Measurements from ENCODE around the gene RYR1.
"Not testable (repeated sequence)": the region's sequence is repeated elsewhere in the genome, so short reads cannot be mapped to it uniquely, and the experiment has no call there.

RYR1 gene

DNA sequence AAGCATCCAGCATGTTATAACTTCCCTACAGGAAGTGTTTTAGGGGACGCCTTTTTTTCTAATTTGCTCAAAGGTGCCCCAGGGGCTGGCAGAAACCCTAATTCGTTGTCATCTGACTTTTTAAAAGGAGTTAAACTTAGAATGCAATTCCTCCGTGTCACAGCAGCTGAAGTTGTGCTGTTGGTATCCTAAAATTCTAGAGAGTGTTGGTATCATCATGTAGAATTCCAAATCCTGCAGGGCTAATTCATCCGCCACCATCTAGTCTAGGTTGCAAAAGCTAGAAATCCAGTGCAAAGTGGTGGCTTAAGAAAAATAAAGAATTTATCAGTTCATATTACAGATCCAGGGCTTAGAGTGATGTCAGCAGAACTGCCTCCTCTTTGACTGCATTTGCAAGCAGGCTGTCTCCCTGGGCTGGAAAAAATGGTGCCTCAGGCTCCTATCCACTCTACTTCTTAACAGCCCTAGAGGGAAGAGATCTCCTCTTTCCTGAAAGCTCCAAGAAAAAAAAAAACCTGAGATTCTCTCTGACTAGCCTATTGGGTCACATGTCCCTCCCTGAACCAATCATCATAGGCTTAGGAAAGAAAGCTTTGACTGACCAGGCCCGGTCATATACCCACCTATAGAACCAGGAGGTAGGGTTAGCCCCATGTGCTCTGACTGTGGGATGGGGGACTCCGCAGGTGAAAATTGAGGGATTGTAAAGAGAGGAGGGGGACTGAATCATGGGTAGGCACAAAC lies 111.3 kb downstream of the RYR1 start:
- no peak for DNase-seq

DNA sequence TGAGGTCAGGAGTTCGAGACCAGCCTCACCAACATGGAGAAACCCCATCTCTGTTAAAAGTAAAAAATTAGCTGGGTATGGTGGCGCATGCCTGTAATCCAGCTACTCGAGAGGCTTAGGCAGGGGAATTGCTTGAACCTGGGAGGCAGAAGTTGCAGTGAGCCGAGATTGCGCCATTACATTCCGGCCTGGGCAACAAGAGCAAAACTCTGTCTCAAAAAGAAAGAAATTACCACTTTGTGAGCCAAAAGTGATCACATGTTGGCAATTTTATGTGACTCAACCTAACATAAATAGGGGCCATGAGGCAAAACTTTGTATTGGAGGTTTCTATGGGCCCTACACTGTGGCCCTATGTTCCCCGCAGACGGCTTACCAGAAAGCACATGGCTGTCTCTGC lies 112.1 kb downstream of the RYR1 start:
- no peak for DNase-seq

GRCh38 chr19:38547421-38547820 lies 113.9 kb downstream of the RYR1 start:
- no peak for DNase-seq

DNA sequence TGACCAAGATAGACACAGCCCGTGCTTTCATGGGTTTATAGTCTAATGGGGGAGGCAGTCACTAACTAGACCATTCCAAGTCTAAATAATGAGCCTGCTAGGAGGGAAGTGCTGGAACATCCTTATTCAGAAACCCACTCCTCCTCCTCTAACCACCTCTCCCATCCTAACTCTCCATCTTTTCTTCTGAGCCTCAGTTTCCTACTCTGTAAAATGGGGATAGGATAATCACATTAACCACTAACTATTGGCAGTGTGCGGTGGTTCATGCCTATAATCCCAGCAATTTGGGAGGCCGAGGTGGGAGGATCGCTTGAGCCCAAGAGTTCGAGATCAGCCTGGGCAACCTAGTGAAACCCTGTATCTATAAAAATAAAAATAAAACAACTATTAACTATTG lies 115.6 kb downstream of the RYR1 start:
- DNase-seq = no peak

- DNase-seq = no peak
These were observed 116.5 kb downstream of the RYR1 start for GRCh38 chr19:38549942-38550341.

DNA sequence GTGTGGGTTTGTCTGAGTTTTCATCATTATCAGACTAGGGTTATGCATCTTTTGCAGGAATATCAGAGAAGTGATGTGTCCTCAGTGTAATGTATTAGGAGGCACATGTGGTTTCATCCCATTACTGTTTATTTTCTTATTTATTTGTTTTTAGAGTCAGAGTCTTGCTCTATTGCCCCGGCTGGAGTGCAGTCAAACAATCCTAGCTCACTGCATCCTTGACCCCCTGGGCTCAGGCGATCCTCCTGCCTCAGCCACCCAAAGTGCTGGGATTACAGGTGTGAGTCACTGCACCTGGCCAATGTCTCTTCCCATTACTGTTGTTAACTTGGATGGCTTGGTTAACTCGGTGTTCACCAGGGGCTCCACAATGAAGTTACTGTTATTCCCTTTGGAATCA lies 116.9 kb downstream of the RYR1 start:
- no peak for DNase-seq

DNA sequence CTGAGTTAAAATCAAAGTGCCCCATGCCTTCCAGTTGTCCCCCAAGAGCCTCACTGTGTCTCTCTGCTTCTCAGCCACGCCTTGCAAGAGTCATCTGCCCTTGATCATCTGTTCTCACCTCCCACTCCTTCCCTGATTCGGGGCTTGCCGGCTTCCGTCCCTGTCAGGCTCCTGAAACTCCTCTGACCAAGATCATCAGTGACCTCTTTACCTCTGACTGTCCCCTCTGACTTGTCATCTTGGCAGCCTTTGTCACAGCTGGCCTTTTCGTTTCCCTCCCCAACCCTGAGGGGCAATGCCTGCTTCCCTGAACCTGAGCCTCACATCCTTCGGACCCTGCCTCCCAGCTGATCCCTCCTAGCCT lies 117.9 kb downstream of the RYR1 start:
- no peak for DNase-seq

DNA sequence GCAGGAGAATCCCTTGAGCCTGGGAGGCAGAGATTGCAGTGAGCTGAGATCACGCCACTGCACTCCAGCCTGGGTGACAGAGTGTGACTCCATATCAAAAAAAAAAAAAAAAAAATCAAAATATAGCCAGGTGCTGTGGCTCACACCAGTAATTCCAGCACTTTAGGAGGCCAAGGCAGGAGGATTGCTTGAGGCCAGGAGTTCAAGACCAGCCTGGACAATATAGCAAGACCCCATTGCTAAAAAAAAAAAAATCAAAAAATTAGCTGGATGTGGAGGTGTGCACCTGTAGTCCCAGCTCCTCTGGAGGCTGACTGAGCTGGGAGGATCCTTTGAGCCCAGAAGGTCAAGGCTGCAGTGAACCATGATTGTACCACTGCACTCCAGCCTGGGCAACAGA lies 119.7 kb downstream of the RYR1 start:
- not testable (repeated sequence) for DNase-seq

DNA sequence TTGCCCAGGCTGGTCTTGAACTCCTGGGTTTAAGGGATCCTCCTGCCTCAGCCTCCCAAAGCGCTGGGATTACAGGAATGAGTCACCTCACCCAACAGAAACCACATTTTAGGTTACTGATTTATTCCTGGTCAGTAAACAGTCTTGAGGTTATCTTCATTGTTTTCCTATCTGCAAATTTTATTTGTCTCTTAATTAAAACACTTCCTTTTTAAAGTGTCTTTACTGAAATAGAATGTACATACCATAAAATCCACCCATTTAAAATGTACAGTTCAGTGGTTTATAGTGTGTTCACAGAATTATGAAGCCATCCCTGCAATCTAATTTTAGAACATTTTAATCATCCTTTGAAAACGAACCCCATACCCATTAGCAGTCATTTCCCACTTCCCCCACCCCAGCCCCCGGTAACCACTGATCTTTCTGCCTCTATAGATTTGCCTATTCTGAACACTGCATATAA lies 121.2 kb downstream of the RYR1 start:
- DNase-seq = no peak

DNA sequence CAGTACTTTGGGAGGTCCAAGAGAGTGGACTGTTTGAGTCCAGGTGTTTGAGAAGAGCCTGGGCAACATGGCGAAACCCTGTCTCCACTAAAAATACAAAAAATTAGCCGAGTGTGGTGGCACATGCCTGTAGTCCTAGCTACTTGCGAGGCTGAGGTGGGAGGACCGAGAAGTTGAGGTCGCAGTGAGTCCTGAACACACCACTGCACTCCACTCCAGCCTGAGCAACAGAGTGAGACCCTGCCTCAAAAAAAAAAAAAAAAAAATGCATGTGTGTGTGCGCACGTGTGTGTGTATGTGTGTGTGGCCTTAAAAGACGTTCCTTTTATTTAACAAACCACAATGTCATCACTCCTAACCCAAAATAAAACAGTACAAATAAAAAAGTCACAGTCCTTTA lies 121.7 kb downstream of the RYR1 start:
- DNase-seq = no peak

GRCh38 chr19:38556521-38557174 lies 123.2 kb downstream of the RYR1 start:
- no peak for DNase-seq

- peak; percentile 42 for DNase-seq
These were observed 123.8 kb downstream of the RYR1 start for GRCh38 chr19:38557205-38557799.

DNA sequence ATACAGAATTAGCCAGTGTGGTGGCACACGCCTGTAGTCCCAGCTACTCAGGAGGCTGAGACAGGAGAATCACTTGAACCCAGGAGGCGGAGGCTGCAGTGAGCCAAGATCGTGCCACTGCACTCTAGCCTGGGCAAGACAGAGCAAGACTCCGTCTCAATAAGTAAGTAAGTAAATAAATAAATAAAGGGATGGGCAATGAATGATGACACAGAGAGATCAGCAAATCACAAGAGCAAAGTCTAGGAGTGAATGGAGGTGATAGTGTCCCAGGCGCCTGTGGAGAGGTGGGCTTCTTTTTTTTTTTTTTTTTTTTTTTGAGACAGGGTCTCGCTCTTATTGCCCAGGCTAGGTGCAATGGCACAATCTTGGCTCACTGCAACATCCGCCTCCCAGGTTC lies 125.4 kb downstream of the RYR1 start:
- not testable (repeated sequence) for DNase-seq

- no peak for DNase-seq
These were observed 126.2 kb downstream of the RYR1 start for GRCh38 chr19:38559428-38560401.

- no peak for DNase-seq
These were observed 127.6 kb downstream of the RYR1 start for GRCh38 chr19:38561053-38561606.

DNA sequence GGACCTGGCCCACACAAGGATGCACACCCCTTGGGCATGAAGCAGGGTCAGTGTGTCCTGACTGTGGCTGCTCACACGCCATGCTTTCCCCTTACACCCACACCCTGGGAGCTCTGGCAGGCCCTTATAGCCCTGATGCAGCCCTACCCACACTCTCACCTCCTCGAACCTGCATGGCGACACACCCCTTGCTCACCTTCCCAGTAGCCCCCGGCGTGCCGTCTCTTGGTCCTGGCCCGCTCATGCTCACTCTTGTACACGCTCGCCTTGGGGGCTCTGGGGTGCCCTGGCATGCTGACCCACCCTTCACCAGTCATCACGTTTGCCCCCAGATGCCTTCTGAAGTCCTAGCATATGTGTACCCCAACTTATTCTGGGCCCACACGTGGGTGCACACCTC lies 128.2 kb downstream of the RYR1 start:
- DNase-seq = no peak

DNA sequence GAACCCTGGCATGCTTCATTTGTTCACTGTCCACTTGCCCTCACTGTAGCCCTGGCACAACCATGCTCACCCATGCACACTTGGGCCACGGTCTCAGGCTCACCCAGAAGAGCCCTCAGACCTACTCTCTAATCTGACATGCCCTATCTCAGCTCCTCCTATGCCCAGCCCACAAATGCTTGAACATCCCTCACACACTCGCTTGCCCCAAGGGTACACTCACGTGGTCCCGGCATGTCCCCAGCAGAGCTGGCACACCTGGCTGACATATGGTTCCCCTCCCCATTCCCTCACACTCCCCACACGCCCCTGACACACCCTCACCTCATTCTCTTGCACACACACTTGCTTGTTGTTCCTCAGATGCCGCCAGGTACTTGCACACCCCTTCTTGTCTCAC lies 128.6 kb downstream of the RYR1 start:
- no peak for DNase-seq

GRCh38 chr19:38563475-38563874 lies 130.0 kb downstream of the RYR1 start:
- DNase-seq = no peak

DNA sequence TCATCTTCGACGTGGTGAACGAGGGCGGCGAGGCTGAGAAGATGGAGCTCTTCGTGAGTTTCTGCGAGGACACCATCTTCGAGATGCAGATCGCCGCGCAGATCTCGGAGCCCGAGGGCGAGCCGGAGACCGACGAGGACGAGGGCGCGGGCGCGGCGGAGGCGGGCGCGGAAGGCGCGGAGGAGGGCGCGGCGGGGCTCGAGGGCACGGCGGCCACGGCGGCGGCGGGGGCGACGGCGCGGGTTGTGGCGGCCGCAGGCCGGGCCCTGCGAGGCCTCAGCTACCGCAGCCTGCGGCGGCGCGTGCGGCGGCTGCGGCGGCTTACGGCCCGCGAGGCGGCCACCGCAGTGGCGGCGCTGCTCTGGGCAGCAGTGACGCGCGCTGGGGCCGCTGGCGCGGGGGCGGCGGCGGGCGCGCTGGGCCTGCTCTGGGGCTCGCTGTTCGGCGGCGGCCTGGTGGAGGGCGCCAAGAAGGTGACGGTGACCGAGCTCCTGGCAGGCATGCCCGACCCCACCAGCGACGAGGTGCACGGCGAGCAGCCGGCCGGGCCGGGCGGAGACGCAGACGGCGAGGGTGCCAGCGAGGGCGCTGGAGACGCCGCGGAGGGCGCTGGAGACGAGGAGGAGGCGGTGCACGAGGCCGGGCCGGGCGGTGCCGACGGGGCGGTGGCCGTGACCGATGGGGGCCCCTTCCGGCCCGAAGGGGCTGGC lies 131.6 kb downstream of the RYR1 start:
- no peak for DNase-seq

- no peak for DNase-seq
These were observed 132.2 kb downstream of the RYR1 start for GRCh38 chr19:38565691-38566105.

DNA sequence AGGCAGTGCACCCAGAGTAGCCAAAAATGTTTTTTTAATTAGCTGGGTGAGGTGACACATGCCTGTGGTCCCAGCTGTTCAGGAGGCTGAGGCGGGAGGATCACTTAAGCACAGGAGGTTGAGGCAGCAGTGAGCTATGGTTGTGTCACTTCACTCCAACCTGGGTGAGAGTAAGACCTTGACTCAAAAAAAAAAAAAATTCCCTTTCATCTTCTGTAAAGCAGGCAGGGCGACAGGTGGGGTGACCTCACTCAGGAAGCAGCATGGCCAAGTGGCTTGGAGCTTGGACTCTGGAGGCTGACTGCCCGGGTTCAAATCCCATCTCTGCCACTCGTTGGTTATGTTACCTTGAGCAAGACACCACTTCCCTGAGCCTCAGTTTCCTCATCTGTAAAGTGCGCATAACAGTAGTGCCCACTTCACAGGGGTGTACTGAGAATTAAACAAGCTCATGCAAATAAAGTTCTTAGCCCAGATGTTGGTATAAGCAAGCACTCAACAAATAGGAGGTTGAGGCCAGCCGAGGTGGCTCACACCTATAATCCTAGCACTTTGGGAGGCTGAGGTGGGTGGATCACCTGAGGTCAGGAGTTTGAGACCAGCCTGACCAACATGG lies 136.0 kb downstream of the RYR1 start:
- peak; percentile 71 for DNase-seq

DNA sequence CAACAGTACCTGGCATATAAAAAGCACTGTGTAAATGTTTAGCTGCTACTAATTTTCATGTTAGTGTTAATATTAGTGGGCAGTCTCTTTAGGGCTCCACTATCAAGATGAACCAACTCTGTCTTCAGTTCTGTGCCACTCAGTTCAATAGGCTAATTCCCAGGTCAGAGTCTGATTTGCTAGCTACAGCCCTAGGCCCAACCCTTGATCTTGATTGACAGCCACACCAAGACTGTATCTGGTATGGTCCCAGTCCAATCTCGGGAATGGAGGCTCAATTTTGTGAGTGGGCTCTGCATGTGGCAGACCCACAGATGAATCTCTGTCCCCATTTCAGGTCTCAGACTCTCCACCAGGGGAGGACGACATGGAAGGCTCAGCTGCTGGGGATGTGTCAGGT lies 138.2 kb downstream of the RYR1 start:
- no peak for DNase-seq

Measured in DMS53 (cell line).